SU-DHL-6 (cell line): Measurements from ENCODE around the gene INHBA.

Source experiments
- EZH2phosphoT487 ChIP-seq: fragments of 200-600 bp; sonication (generic), shearing (Covaris generic); conservative IDR thresholded peaks from 2 replicates; pipeline ENCODE4 v1.6.1; 2018; ENCODE audit warnings: mild to moderate bottlenecking, antibody characterized with exemption, low read length, moderate library complexity, mixed read lengths
- TF ChIP-seq, protein P1 (sequence below): fragments of 200-600 bp; sonication (generic); IDR thresholded peaks from one replicate; pipeline ENCODE4 v1.5.1; 2017; ENCODE audit warnings: antibody characterized with exemption, mild to moderate bottlenecking, low read length, moderate library complexity; ENCODE audit not compliant: insufficient read depth, poor library complexity, severe bottlenecking

DNA sequence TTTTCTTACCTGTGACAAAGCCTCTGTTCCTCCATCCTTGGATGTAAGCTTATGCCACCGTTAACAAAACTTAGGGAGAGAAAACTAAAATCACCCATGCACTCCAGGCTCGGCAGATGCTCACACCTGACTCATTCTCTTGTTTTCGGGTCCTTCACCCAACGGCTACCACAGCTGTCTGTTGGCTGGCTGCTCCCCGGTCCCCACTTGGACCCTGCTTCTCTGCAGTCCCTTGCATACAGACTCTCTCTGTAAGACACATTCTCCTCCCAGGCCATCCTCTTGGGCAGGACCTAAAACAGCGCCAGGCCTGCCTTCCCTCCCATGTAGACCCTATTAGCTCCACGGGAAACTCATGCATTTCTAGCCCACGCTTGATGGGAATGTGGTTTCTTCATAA, 12.1 kb upstream of the INHBA start:
- TF ChIP-seq, protein P1, sequence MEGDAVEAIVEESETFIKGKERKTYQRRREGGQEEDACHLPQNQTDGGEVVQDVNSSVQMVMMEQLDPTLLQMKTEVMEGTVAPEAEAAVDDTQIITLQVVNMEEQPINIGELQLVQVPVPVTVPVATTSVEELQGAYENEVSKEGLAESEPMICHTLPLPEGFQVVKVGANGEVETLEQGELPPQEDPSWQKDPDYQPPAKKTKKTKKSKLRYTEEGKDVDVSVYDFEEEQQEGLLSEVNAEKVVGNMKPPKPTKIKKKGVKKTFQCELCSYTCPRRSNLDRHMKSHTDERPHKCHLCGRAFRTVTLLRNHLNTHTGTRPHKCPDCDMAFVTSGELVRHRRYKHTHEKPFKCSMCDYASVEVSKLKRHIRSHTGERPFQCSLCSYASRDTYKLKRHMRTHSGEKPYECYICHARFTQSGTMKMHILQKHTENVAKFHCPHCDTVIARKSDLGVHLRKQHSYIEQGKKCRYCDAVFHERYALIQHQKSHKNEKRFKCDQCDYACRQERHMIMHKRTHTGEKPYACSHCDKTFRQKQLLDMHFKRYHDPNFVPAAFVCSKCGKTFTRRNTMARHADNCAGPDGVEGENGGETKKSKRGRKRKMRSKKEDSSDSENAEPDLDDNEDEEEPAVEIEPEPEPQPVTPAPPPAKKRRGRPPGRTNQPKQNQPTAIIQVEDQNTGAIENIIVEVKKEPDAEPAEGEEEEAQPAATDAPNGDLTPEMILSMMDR: no peak
- TF ChIP-seq EZH2phosphoT487: no peak
